Breast epithelium (tissue), 3 donors: ENCODE data around the gene CZIB.

Source experiments
- CTCF ChIP-seq, 3 donors: fragments of 450-650 bp; IDR thresholded peaks; one replicate each; pipeline ENCODE4 v1.5.1; 2016 to 2017; ENCODE audit warnings: antibody characterized with exemption in 3 of 3, mild to moderate bottlenecking in 3 of 3, moderate library complexity in 3 of 3
- POLR2AphosphoS5 ChIP-seq, 3 donors: sonication (generic); formaldehyde crosslinking; IDR thresholded peaks; one replicate each; pipeline ENCODE4 v1.6.1; 2017; ENCODE audit warnings: antibody characterized with exemption in 3 of 3

- TF ChIP-seq POLR2AphosphoS5 (IDR thresholded peaks at IDR 0.05): no peak
- TF ChIP-seq CTCF (IDR thresholded peaks at IDR 0.05): no peak
These were observed 24.4 kb downstream of the CZIB start for GRCh38 chr1:53196017-53196484.
